GM18511 (cell line): ENCODE results near the gene POLDIP3.

ENCODE experiments used
- ATAC-seq: cut with Tn5 transposase; IDR thresholded peaks from one replicate; pipeline ENCODE4 v1.9.1; 2021; ENCODE audit warnings: mild to moderate bottlenecking, moderate library complexity; ENCODE audit not compliant: unreplicated experiment

The POLDIP3 gene

DNA sequence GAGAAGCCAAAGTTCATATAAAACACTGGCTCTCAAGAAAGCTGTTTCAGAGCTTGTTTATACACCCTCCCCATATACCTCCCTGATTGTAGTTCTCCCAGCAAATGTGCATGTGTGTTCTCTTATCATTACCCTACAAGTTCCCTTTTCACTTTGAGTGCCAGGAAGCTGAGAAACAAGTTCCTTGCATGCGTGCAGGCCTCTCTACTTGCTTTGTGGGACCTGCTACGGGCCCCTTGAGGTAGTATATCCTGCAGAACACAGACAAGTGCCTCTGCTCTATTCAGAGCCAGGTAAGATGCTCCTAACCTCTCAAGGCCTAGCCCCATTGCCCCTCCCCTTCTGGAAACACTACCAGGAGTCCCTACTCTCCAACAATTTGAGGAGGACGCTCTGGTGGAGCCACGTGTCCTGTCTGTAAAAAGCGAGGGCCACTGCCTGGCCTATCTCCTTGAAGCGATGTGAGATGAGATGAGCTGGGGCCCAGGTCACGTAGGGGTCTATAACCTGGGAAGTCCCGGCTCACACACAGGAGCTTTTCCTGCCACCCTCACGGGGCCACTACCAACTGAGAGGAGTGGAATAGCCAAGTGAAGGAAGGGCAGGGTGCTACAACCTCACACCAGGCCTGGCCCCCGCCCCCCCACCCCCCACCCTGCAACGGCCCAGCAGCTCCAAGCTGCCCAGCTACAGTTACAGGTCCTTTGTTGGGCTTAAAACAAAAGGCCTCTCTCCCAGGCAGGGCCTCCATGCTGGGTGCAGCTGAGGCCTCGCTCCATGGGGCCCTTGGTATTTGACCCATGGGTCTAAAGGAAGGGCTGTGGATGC is 28.3 kb upstream of the POLDIP3 start:
- ATAC-seq = no peak

DNA sequence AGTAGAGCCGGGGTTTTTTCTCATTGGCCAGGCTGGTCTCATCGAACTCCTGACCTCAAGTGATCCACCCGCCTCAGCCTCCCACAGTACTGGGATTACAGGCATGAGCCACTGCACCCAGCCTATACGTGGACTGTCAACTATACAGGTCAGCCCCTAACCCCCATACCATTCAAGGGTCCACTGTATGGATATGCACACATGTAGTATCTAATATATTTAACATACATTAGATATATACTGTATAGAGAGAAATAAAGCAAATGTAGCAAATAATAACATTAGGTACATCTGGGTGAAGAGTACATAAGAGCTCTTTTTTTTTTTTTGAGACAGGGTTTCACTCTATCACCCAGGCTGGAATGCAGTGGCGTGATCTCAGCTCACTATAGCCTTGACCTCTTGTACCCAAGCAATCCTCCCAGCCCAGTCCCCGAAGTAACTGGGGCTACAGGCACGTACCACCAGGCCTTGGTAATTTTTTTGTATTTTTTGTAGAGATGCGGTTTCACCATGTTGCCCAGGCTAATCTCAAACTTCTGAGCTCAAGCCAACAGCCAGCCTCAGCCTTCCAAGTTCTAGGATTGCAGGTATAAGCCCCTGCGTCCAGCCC is 27.2 kb upstream of the POLDIP3 start:
- ATAC-seq = no peak

DNA sequence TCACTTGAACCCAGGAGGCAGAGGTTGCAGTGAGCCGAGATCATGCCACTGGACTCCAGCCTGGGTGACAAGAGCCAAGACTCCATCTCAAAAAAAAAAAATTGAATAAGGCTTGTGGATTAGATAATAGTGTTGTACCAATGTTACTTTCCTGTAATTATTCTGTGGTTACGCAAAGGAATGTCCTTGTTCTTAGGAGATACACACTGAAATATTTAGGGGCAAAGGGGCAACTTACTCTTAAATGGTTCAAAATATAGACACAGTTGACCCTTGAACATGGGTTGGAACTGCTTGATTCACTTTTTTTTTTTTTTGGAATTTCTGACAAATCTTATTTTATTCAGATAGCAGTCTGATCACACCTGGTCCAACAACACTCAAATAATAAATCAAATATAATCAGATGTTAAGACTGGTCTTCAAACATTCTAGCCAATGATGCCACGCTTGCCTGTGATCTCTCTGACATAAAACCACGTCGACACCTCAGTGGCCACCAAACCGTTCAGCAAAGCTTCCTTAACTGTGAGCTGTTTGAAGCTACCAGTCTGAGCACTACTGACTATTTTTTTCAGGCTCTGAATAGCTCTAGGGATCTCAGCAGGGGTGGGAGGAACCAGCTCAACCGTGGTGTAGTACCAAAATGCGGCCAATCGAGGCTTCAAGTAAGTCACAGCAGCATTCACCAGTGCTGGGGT is 25.0 kb upstream of the POLDIP3 start:
- no peak for ATAC-seq

DNA sequence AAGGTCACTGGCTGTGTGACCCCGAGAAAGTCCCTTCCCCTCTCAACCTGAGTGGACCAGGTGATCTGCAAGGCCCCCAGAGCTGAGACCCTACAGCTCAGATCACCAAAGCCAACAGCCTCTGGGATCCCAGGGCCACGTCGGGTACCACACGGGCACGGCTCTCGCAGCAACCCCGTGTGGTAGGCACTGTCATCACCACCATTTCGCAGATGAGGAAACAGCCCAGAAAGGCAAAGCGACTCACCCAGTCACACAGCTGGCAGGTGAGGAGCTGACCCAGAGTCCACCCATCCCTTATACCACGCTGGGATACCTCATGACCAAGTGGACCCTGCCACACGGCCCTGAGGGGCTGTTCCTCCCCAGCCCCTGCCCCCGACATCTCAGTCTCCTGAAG is 22.9 kb upstream of the POLDIP3 start:
- ATAC-seq = no peak

DNA sequence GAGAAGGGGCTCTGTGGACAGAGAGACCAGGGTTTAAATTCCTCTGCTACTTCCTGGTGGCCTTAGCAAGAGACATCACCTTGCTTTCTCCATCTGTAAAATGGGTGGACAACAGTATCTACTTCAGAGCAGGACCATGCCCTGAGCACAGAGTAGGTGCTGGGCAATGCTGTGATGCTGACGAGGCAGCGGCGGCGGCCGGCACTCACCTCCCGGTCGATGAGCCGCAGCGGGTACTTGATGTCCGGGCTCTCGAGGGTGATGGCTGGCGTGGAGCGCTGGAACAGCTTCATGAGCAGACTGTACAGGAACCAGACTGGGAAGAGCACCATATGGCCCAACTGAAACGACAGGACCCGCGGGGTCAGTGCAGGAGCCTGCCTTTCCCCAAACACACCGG is 21.8 kb upstream of the POLDIP3 start:
- ATAC-seq = no peak

DNA sequence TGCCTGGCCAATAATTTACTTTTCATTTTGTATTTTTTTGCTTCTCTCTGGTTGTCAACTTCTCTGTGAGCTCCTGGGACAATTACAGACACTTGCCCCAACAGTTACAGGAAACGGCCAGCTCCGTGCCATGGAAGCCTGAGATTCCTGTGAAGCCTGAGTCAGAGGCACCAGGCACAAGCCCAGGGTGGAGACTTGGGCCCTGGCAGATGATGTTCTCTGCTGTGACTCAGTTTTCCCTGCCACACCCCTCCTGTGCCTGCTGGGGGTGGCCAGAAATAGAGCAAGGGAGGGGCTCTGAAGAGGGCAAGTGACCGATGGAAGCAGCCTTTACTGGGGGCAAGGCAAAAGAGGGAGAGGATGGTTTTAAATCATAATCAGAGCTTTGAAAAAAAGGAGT is 20.8 kb upstream of the POLDIP3 start:
- ATAC-seq = no peak

DNA sequence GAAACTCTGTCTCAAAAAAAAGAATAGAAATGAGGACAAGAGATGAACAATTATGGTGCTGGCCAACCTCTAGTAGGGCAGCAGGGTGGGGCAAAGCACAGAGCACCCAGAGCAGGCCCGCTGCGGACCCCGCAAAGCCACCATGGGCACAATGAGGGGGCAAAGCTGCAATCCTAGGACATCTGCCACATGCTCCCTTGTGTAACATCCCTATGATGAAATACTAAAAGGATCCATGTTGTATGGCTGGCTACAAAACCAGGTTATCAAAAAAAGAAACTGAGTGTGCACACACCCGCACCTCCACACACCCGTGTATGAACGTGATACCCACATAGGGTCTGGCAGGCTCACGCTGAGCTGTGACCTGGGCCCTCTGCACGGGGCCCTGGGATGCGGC is 18.3 kb upstream of the POLDIP3 start:
- ATAC-seq = no peak

DNA sequence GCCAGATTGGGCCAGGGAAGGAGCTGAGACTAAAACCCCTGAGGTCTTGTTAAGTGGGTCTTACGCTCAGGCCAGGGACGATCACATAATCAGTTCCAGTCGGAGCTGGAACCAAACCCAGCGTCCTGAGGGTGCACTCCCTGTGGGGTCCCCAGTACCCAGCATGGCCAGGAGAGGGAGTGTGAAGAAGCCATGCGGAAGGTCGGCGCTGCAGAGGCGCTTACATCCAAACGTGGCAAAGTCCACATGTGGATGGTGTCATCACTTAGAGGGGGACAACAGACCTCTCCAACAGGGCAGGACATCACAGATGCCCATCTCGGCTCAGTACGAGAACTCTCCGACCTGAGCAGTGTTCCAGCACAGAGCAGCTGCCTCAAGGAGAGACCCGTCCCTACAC is 17.4 kb upstream of the POLDIP3 start:
- no peak for ATAC-seq

DNA sequence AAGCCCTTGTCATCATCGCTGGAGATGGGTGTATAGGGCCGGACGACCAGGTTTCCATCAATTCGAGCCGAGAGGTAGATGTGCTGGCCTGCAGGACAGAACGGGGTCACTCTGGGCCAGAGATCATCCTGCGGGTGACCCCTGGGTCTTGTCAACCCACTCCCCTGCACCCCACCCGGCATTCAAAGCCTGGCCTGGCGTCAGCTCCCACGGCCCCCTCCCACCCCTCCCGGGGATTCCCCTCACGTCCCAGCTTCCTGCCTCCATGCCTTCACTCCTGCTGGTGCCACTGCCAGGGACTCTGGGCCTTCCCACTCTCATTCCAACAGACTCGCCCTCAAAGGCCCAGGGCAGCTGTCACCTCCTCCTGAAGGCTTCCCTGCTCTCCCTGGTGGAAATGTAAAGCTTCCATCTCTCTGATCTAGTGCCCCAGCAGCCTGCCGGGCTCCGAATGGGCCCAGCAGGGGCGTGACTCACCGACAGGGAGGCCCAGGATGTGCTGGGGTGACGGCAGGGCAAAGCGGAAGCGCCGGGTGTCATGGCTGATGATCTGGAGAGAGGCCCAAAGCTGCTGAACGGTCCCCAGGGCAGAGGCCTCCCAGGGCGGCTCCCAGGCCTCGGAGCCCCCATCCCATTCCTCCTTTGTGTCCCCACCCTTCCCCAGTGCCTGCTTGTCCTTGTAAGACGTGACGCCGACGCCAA is 16.4 kb upstream of the POLDIP3 start:
- no peak for ATAC-seq

DNA sequence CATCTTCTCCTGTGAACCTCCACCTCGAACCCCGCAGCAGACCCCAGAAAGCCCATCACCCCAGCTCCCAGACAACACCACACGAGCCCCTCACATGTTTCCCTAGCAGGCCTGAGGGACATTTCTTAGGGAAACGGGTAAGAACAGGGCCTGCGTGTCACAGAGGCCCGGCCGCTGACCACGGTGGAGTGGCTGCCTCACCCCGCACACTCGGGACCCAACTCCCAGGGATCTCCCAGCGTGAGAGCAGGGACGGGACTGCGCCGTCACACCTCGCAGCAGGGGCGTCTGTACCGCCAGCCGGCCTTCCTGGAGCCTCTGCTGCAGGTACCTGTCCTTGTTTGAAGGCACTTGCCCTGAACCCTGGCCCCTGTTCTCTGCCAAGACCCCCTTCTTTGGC is 15.5 kb upstream of the POLDIP3 start:
- ATAC-seq = no peak

DNA sequence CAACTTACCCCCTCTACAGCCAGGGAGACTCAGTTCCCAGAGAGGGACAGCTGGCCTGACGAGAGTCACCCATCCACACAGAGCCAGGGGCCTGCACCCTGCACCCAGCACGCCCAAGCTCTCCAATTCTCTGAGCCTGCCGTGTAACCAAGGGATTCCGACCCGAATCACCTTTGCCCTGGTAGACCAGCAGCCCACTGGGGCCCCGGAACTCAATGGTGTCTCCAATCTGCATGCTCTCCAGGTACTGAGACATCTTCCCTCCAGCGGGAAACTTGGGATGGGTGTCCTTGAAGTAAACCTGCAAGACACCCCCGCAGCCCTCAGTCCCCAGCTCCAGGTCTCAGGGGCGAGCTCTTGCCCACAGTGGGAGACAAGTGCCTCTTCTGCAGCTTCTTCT is 13.3 kb upstream of the POLDIP3 start:
- ATAC-seq = no peak

DNA sequence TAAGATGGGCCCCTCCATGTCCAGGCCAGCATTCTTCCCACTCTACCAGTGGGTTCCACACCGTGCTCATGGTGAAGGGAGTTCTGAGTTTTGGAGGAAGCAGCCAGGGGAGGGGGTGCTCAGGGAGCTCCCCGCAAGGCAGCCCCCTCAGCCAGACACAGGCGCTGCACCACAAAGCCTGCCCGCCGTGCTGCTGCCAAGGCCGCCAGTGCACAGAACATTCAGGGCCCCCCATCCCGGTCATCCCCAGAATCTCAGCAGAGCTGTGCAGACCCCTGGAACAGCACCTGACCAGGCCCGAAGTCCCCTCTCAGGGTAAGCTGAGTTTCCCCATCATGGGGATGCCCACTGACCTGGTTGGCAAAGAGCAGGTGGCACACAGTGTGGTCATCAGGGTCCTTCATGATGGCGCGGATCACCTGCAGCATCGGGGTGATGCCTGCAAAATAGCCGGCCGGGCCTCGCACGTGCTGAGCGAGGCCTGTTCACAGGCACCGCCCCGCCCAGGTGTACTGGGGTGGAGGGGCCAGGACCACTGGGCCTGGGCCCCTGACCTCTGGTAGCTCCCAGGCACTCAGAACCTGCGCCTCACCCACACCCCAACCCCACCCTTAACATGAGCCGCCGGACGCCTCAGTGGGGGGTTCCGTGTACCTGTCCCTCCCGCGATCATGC is 12.4 kb upstream of the POLDIP3 start:
- ATAC-seq = no peak

DNA sequence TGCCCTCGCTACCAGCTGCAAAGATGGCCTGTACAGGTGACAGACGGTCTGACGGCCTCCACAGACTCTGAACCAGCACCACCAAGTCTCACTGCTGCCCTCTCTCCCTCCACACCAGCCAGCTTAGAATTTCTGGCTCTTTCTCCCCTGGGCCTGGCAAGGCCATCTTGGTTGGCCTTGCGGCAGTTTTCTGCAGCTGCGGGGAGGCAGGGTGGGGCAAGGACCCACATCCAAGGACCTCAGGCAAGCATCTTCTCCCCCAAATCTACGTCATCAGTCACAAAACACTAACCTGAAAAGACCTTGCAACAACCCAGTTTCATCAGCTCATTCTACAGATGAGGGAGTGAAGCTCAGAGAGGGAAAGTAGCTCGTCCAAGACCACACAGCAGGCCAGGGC is 11.7 kb upstream of the POLDIP3 start:
- no peak for ATAC-seq

DNA sequence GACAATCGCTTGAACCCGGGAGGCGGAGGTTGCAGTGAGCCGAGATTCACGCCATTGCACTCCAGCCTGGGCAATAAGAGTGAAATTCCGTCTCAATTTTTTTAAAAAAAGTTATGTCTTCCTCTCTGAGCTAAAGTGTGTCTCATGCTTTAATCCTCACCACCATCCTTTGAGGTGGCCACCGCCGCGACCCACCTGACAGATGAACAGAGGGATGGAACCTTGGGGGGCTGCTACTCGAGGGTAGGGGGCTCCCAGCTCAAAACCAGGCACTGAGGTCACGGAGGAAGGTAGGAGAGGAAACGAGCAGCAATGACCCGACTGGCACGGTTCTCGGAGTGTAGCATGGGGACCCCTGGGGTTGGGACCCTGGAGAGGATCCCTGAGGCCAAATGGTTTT is 10.7 kb upstream of the POLDIP3 start:
- no peak for ATAC-seq

DNA sequence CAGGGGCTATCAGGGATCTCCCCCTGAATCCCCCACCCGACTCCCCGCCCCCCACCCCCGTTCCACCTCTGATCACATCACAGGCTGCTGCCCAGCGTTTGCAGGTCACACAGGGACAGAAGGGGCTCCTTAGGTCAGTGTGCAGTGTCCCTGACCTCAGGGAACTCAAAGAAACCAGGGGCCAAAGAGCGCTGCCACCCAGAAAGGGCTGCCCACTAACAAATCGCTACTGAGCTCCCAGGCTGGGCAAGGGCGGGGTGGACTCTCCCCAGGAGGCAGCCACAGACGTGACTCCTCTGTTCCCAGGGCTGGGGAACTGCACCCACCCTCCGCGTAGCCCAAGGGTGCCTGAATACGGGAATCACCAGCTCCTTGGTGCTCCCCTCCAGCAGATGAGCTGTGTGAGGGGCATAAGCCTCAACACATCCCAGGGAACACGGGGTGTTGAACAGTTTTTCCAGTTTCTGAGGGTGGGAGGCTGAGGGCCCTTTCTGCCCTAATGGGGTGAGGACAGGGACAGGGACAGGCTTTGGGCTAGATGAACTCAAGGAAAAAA is 9.9 kb upstream of the POLDIP3 start:
- no peak for ATAC-seq

DNA sequence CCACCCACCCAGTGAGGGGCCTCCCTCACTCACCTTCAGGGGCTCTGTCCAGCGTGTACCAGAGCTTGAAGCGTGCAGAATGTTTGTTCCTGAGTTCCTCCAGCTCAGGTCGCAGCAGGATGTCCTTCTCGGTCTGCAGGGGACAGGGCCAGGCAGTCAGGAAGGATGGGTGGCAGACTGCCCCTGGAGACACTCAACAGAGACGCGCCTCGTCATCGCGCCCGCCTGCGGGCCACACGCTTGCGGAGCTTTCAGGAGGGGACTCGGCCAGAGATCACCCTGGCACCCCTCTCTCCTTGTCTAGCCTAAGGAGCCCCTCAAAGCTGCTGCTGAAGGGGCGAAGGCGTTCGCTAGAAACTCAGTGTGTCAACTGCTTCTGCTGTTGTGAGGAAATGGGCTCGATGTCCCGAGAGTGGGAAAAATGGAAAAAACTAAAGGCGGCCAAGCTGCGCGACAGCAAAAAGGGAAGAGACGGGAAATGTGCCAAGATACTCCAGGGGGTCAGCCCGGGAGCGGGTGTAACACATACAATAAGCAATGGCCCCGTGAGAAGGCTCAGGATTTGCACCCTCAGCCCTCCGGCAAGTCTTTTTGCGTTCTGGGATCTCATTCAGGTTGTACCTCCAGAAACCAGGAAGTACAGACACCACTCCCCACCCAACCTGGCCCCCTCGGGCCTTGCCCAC is 9.2 kb upstream of the POLDIP3 start:
- no peak for ATAC-seq

DNA sequence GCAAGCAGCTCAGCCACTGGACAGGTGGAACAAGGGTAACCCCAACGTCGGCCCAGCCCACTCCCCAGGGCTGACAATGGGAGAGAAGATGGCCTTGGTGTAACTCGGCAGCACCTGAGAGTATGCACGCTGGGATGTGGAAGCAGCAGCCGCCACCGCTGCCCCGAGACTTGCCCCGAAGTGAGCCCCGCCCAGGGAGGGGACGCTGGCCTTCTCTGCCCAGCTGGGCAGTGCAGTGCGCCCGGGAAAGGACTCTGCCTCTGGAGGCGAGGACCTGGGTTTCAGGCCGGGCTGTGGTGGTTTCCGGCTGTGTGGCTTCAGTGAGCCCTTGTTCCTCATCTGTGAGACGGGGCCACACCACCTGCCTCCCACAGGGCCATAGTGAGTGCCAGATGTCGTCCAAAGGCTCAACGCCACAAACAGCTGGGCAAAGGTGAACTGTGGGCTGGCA is 8.6 kb upstream of the POLDIP3 start:
- ATAC-seq = no peak

DNA sequence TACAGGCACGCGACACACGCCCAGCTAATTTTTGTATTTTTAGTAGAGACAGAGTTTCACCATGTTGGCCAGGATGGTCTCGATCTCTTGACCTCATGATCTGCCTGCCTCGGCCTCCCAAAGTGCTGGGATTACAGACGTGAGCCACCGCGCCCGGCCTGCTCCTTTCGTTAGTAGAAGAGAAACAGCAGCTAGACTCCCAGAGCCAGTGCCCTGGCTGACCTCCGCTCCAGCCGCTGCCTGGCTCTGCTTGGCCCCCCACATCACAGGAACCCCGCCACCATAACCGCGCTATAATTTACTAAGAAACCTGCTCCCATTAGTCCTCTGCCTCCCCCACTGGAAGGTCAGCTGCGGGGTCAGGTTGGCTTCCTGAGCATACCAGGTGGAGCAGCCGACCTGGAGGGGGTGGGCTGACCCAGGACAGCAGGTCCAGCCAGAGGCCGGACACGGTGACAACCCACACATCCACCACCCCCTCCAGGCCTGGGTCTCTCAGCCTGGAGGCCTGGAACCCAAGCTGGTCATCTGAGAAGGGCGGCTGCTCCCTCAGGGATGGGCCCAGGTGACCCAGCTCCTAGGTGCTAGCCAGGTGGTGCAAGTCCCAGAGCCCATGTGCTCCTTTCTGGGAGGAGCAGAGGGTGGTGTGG is 7.5 kb upstream of the POLDIP3 start:
- no peak for ATAC-seq

DNA sequence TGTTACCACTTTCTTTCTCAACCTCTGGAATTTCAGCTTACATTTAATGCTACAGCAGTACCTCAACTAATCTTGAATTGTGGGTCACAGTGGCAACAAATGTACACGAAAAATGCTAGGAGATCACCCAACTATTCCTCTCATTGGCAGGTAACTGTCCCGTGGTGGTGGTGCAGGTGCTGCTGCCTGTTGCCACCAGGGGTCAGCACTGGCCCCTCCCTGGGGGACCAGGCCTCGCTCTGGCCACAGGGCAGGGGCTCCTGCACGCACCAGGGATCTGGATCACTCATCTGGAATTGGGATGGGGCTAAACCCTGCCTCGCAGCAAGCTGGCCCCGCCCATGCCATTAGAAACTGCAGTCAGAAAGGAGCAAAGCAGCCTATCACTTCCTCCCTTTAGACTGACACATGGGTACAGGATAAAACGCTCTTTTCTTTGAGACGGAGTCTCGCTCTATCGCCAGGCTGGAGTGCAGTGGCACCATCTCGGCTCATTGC is 6.9 kb upstream of the POLDIP3 start:
- no peak for ATAC-seq
